IPS DF 6.9 (cell line): Measurements from ENCODE around the gene SVOPL.

Source experiments
- DNase-seq: peaks from one replicate; pipeline ENCODE4 v3.0.0-alpha.2; 2013; ENCODE audit warnings: low read depth, low spot score
- H3K27ac ChIP-seq: one replicate; pipeline ENCODE4 v1.5.1; 2013; ENCODE audit warnings: low read length, control low read depth
- H3K27me3 ChIP-seq: 2 replicates; pipeline ENCODE4 v1.6.1; 2013; ENCODE audit warnings: mild to moderate bottlenecking, low read length; ENCODE audit not compliant: control insufficient read depth, insufficient read depth
- H3K36me3 ChIP-seq: 2 replicates; pipeline ENCODE4 v1.6.1; 2013; ENCODE audit warnings: low read length; ENCODE audit not compliant: control insufficient read depth, insufficient read depth
- H3K4me1 ChIP-seq: 2 replicates; pipeline ENCODE4 v1.6.1; 2013; ENCODE audit warnings: low read length; ENCODE audit not compliant: control insufficient read depth, insufficient read depth
- H3K4me3 ChIP-seq: 2 replicates; pipeline ENCODE4 v1.5.1; 2013; ENCODE audit warnings: mild to moderate bottlenecking, low read length
- H3K9me3 ChIP-seq: 2 replicates; pipeline ENCODE4 v1.6.1; 2013; ENCODE audit warnings: low read length, inconsistent platforms; ENCODE audit not compliant: control insufficient read depth, insufficient read depth
- WGBS: extraction: QIAGEN DNeasy Blood & Tissue Kit; methylation state at CpG from one replicate; pipeline ENCODE4 v1.1.7; 2013; ENCODE audit warnings: mixed read lengths, missing lambda C conversion rate; ENCODE audit not compliant: insufficient read length, insufficient coverage; 5-methylcytosine and 5-hydroxymethylcytosine counted together

SVOPL gene

GRCh38 chr7:138568655-138569054 is 132.5 kb downstream of the SVOPL start:
- WGBS = 100% methylated on average over 1 of the region's 2 CpGs

DNA sequence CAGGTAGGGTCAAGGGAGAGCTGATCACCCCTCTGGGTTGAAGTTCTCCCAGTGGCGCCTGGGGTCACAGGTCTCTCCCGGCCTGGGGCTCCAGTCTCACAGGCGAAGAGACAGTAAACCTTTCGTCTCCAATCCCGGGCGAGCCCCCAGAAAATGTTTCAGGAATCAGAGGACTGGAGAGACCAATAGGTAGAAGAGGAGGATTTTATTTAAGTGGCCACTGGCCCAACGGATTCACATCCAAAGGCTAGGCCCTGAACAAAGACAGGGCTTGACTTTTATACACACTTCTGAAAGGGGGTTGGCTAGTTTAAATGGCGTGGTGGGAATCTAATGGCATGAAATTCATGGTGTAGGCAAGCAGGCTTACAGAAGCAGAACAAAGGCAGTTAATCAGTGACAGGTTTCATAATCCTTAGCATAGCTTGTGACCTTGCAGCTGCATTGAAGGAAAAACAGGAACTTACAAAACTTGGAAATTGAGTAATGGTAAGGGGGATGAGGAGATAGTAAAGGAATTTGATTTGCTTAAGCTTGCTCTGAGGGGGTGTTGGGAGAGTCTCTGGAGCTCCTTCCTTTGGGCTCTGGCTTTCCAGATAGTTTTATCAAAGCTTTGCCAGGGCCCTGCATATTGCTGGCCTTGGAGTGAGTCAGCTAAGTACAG is 135.6 kb downstream of the SVOPL start:
- DNase-seq = no peak
- Histone ChIP-seq H3K27me3 (no peaks in the 10 kb centered on the region), H3K27ac (no peak overlapping the region), H3K4me1 (no peaks in the 10 kb centered on the region), H3K9me3 (peaks cover 6% of the 10 kb centered on the region), H3K36me3 (peaks cover 52% of the 10 kb centered on the region), H3K4me3 (no peak overlapping the region)
- no CpG with 5 or more reads among the region's 8 CpGs for WGBS

More at GRCh38 chr7:138568655-138569054, 132.5 kb downstream of the SVOPL start:
- Histone ChIP-seq H3K4me1 (no peaks in the 10 kb centered on the region), H3K4me3 (no peak overlapping the region), H3K9me3 (peaks cover 6% of the 10 kb centered on the region), H3K36me3 (peaks cover 34% of the 10 kb centered on the region), H3K27ac (no peak overlapping the region), H3K27me3 (no peaks in the 10 kb centered on the region)
- DNase-seq = no peak

DNA sequence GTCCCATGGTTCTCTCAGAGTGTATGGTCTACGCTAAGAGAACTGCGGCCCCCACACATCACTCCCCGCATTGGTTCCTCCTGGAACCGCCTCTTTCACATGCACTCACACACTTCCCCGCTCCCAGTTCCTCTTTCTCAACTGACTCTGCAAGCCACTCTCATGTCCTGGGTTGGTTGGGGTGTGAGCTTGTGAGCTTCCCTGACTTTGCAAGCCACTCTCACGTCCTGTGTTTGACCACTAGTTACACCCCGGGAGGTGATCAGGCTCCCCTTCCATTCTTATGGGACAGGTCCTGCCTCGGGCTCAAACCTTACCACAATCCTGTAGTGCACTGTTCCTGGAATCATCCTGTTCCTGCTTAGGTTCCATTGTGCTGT is 136.1 kb downstream of the SVOPL start:
- DNase-seq = no peak
- Histone ChIP-seq H3K27me3 (no peaks in the 10 kb centered on the region), H3K9me3 (peaks cover 6% of the 10 kb centered on the region), H3K27ac (no peak overlapping the region), H3K4me3 (no peak overlapping the region), H3K4me1 (no peaks in the 10 kb centered on the region), H3K36me3 (peaks cover 55% of the 10 kb centered on the region)
- no CpG with 5 or more reads among the region's 8 CpGs for WGBS

DNA sequence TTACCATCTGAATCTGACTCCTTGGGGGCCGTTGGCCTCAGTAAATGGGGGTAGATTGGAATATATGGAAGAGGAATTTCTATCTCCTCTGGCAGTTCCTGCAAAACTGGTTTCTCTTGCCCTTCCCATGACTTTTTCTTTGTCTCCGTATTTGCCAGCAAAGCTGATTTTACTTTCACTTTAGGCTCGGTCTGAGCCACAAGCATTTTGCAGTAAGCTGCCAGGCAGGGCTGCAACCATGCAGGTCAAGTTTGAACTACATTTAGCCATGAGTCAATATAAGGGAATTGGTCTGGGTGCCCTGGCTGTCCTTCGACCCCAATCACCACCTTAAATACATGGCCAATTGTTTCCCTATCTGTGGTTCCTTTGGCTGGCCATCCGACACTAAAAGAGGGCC is 136.8 kb downstream of the SVOPL start:
- peaks cover 59% of the 10 kb centered on the region for H3K36me3 ChIP-seq
- no peak overlapping the region for H3K27ac ChIP-seq
- H3K4me3 ChIP-seq = no peak overlapping the region
- no peaks in the 10 kb centered on the region for H3K27me3 ChIP-seq
- H3K9me3 ChIP-seq = peaks cover 6% of the 10 kb centered on the region
- H3K4me1 ChIP-seq = no peaks in the 10 kb centered on the region
- DNase-seq = no peak
- no CpG with 5 or more reads among the region's 5 CpGs for WGBS

DNA sequence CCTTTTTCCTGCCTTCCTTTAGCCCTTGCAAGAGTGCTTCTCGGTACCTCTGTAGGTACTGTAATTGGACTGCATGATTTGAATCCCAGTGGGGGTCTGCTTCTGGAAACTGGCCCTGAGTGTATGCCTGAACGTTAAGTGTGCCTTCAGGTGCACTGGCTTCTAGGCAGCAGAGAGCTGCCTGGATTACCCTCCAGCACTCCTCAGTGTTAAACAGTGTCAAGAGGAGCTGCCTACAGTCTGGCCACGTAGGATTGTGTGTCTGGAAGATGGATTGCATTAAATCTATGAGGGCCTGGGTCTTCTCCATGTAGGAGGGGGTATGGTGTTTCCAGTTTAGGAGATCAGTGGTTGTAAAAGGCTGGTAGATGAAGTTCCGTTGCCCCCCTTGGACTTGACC is 137.4 kb downstream of the SVOPL start:
- Histone ChIP-seq H3K4me1 (no peaks in the 10 kb centered on the region), H3K4me3 (no peak overlapping the region), H3K9me3 (peaks cover 6% of the 10 kb centered on the region), H3K27me3 (no peaks in the 10 kb centered on the region), H3K36me3 (peaks cover 60% of the 10 kb centered on the region), H3K27ac (no peak overlapping the region)
- WGBS = no CpG with 5 or more reads among the region's 4 CpGs
- DNase-seq = no peak

- H3K36me3 ChIP-seq = peaks cover 72% of the 10 kb centered on the region
- no CpG with 5 or more reads among the region's 5 CpGs for WGBS
- no peak for DNase-seq
- no peaks in the 10 kb centered on the region for H3K4me1 ChIP-seq
- peaks cover 5% of the 10 kb centered on the region for H3K9me3 ChIP-seq
- H3K27ac ChIP-seq = no peak overlapping the region
- no peaks in the 10 kb centered on the region for H3K27me3 ChIP-seq
- no peak overlapping the region for H3K4me3 ChIP-seq
Observed at GRCh38 chr7:138559448-138559847, 141.7 kb downstream of the SVOPL start.

DNA sequence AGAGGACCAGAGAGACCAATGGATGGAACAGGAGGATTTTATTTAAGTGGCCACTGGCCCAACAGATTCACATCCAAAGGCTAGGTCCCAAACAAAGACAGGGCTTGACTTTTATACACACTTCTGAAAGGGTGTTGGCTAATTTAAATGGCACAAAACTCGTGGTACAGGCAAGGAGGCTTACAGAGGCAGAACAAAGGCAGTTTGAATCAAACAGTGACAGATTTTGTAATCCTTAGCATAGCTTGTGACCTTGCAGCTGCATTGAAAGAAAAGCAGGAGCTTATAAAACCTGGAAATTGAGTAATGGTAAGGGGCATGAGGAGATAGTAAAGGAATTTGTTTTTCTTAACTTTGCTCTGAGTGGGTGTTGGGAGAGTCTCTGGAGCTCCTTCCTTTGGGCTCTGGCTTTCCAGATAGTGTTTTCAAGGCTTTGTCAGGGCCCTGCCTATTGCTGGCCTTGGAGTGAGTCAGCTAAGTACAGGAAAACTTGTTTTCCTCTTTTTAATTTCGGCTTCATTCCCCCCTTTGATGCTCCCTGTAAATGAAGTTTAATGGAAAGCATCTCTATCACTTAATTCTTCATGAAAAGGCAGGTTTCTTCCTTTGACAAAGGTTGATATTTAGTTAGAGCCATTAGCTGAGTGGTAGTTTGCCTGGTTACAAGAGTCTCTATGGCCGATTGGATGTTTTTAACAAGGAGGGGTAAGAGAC is 144.2 kb downstream of the SVOPL start:
- DNase-seq = no peak
- H3K9me3 ChIP-seq = no peaks in the 10 kb centered on the region; the same call in 1 of the 2 replicates
- no CpG with 5 or more reads among the region's 3 CpGs for WGBS
- H3K27me3 ChIP-seq = no peaks in the 10 kb centered on the region
- H3K4me3 ChIP-seq = no peak overlapping the region
- peaks cover 67% of the 10 kb centered on the region for H3K36me3 ChIP-seq
- H3K4me1 ChIP-seq = no peaks in the 10 kb centered on the region
- no peak overlapping the region for H3K27ac ChIP-seq

GRCh38 chr7:138555684-138556083 is 145.5 kb downstream of the SVOPL start:
- Histone ChIP-seq H3K27ac (no peak overlapping the region), H3K27me3 (no peaks in the 10 kb centered on the region), H3K4me1 (no peaks in the 10 kb centered on the region), H3K9me3 (no peaks in the 10 kb centered on the region; the same call in 1 of the 2 replicates), H3K4me3 (no peak overlapping the region), H3K36me3 (peaks cover 65% of the 10 kb centered on the region; the same call in 1 of the 2 replicates)
- no CpG with 5 or more reads among the region's 4 CpGs for WGBS
- DNase-seq = no peak

GRCh38 chr7:138554674-138555073 is 146.5 kb downstream of the SVOPL start:
- H3K4me1 ChIP-seq = no peaks in the 10 kb centered on the region
- H3K27ac ChIP-seq = no peak overlapping the region
- no peaks in the 10 kb centered on the region; the same call in 1 of the 2 replicates for H3K9me3 ChIP-seq
- DNase-seq = no peak
- peaks cover 61% of the 10 kb centered on the region; the same call in 1 of the 2 replicates for H3K36me3 ChIP-seq
- no CpG with 5 or more reads among the region's 4 CpGs for WGBS
- H3K4me3 ChIP-seq = no peak overlapping the region
- no peaks in the 10 kb centered on the region for H3K27me3 ChIP-seq

- no peak for DNase-seq
- peaks cover 57% of the 10 kb centered on the region; the same call in 1 of the 2 replicates for H3K36me3 ChIP-seq
- no peaks in the 10 kb centered on the region for H3K4me1 ChIP-seq
- H3K27me3 ChIP-seq = no peaks in the 10 kb centered on the region
- WGBS = no CpG with 5 or more reads among the region's 4 CpGs
- H3K4me3 ChIP-seq = no peak overlapping the region
- no peak overlapping the region for H3K27ac ChIP-seq
- no peaks in the 10 kb centered on the region; the same call in 1 of the 2 replicates for H3K9me3 ChIP-seq
Observed at GRCh38 chr7:138553805-138554204, 147.4 kb downstream of the SVOPL start.
